ENCODE results near the gene SND1. TPM values are rescaled to one million over a fixed set of nuclear protein-coding genes. Genes with fewer than 3 reads are reported as not detected.

The SND1 gene
- total RNA-seq, 4 donors from 2014 or later: 84.2 to 98.8 (median 93.4) TPM

- no peak for DNase-seq
- WGBS, 2 donors: 82 to 87% methylated on average over 6 of the region's 6 CpGs
- intact Hi-C loops (cut with DNase I): no loop called here
- no peaks in the 10 kb centered on the region for H3K27me3 ChIP-seq
- peaks cover 0 to 27% (median 17%) of the 10 kb centered on the region in 3 donors for H3K4me1 ChIP-seq
- peaks cover 0 to 15% (median 0%) of the 10 kb centered on the region in 3 donors for H3K36me3 ChIP-seq
- no peak overlapping the region for H3K27ac ChIP-seq
- H3K4me3 ChIP-seq: no peak overlapping the region
- H3K9me3 ChIP-seq: no peaks in the 10 kb centered on the region
- no peak for TF ChIP-seq POLR2A (IDR thresholded peaks at IDR 0.05)
- TF ChIP-seq CTCF (IDR thresholded peaks at IDR 0.05): no peak
These were observed 255.4 kb downstream of the SND1 start for GRCh38 chr7:127907110-127908040.

- no peak for DNase-seq
- WGBS, 2 donors: 96 to 97% methylated on average over 4 of the region's 4 CpGs
- H3K4me1 ChIP-seq: peaks cover 0 to 27% (median 17%) of the 10 kb centered on the region in 3 donors
- H3K4me3 ChIP-seq: no peak overlapping the region
- H3K36me3 ChIP-seq: peaks cover 0 to 15% (median 0%) of the 10 kb centered on the region in 3 donors
- H3K27ac ChIP-seq: no peak overlapping the region
- intact Hi-C loops (cut with DNase I): no loop called here
- no peak for TF ChIP-seq CTCF (IDR thresholded peaks at IDR 0.05)
- TF ChIP-seq POLR2A (IDR thresholded peaks at IDR 0.05): no peak
- H3K9me3 ChIP-seq: no peaks in the 10 kb centered on the region
- no peaks in the 10 kb centered on the region for H3K27me3 ChIP-seq
These were observed 256.6 kb downstream of the SND1 start for GRCh38 chr7:127908430-127909258.

GRCh38 chr7:127909424-127910152 is 257.6 kb downstream of the SND1 start:
- DNase-seq: no peak
- H3K36me3 ChIP-seq: peaks cover 0 to 15% (median 0%) of the 10 kb centered on the region in 3 donors
- no peaks in the 10 kb centered on the region for H3K9me3 ChIP-seq
- H3K27me3 ChIP-seq: no peaks in the 10 kb centered on the region
- intact Hi-C loops (cut with DNase I): no loop called here
- H3K4me3 ChIP-seq: no peak overlapping the region
- TF ChIP-seq POLR2A (IDR thresholded peaks at IDR 0.05) (no peak), CTCF (IDR thresholded peaks at IDR 0.05) (no peak)
- WGBS, 2 donors: 97 to 98% methylated on average over 3 of the region's 3 CpGs
- H3K4me1 ChIP-seq: peaks cover 0 to 17% (median 11%) of the 10 kb centered on the region in 3 donors
- no peak overlapping the region for H3K27ac ChIP-seq

GRCh38 chr7:127910670-127911069 is 258.7 kb downstream of the SND1 start:
- H3K9me3 ChIP-seq: no peaks in the 10 kb centered on the region
- intact Hi-C loops (cut with DNase I): no loop called here
- WGBS, 2 donors: 85 to 86% methylated on average over 2 to 3 of the region's 3 CpGs
- H3K4me3 ChIP-seq: no peak overlapping the region
- no peaks in the 10 kb centered on the region for H3K27me3 ChIP-seq
- peaks cover 0 to 6% (median 3%) of the 10 kb centered on the region in 3 donors for H3K4me1 ChIP-seq
- no peak for DNase-seq
- no peak for TF ChIP-seq CTCF (IDR thresholded peaks at IDR 0.05)
- no peak for TF ChIP-seq POLR2A (IDR thresholded peaks at IDR 0.05)
- H3K27ac ChIP-seq: no peak overlapping the region
- peaks cover 0 to 9% (median 0%) of the 10 kb centered on the region in 3 donors for H3K36me3 ChIP-seq

Data from esophagus squamous epithelium (tissue), 5 donors.